Measurements from ENCODE around the gene IL5.

Gene IL5

DNA sequence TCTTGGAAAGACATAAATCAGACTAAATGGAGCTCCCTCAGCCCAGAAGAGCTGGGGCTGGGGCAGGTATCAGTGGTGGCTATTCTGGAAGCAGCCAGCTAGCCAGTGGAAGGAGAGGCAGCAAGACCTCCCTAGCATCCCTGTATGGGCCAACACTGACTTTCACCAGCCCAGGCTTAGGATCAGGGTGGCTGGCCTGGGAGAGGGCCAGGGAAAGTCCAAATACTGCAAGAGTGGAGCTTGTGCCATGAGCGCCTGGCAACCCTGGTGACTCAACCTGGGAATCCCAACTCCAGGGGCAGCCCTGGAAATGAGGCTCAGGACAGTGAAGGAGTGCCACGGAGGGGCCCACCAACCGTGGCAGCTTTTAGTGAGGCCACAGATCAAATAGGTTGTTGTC, 45.2 kb downstream of the IL5 start:
- DNase-seq = no peak

- DNase-seq = no peak
Measured at GRCh38 chr5:132497488-132497997, 45.8 kb downstream of the IL5 start.

DNA sequence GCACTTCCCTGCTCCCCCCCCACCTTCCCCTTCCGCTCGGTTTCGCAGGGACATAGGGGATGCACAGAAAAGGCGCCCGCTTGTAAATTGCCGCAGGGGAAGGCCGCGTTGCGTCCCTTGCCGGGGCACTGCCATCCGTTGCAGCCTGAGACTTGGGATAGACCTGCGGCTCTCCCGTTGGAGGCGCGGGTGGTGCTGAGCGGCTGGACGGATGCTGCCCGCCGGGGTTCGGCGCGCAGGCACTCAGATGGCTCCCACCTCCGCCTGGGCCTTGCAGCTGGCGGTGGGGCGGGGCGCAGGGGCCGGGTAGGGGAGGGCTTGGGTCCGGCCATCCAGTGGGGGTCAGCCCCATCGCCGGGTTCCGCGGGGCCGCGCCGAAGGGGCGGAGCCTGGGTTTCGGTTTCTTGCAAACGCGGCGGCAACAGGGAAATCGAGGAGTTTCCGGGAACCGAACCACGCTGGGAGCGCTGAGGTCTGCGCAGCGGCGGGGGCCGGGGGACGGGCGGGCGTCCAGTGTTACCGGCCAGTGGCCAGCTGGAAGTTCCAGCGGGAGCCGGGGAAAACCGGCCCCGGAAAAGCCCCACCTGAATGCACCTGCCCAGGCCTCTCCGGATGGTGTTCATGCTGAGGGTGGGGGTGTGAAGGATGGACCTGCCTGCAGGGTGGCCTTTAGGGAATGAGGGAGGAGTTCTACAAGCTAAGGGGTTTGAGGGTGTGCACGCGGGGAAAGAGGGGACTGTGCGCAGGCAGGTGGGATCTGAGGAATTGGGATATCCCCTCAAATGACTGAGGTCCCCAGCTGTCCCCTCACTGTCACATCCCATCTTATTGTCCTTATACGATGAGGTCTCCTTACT, 46.5 kb downstream of the IL5 start:
- DNase-seq = no peak

- DNase-seq = no peak
Measured at GRCh38 chr5:132496191-132496630, 47.1 kb downstream of the IL5 start.

DNA sequence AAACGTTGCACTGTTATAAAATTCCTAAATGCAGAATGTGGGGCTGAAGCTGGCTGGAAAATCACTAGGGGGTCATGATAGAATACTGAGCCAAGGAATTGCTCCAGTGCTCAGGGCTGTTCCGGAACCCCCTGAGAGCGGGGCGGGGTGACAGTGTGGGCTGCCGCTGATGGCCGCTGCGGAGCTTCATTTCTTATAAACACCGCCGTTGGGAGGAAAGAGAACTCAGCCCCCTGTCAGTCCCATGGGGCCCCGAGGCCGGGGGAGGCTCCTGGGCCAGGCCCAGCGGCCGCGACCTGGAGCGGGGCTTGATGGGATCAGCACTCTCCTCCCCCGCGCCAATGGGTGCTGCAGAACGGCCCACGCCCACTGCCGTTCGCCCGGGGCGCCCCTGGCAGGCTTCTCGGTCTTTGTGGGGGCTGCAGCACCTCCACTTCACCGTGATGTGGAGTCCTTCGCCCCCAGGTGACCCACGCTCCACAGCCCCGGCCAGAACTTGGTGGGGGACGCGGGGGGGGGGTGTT, 47.6 kb downstream of the IL5 start:
- DNase-seq = no peak

DNA sequence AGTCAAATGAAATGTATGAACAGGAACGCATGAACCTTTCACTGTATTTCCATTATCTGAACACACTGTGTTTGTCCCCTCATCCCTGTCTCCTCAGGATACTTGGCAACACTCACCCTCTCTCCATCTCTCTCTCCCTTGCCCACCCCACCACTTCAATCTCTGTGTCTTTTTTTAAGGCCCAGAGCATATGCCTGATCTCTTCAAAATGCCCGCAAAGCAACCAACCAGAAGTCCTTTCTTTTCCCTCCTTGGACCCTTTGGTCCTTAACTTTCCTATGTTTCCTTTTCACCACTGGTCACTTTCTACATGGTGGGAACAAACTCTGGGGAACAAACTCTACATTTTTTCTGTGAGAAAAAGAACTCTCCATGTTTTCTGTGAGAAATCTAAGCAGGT, 49.5 kb downstream of the IL5 start:
- DNase-seq = no peak

- no peak for DNase-seq
Measured at GRCh38 chr5:132493241-132493640, 50.1 kb downstream of the IL5 start.

- DNase-seq = no peak
Measured at GRCh38 chr5:132492386-132493125, 50.8 kb downstream of the IL5 start.
